GM10266 (cell line): Measurements from ENCODE around the gene COL21A1.

ENCODE experiments used
- DNase-seq: peaks from one replicate; pipeline ENCODE4 v3.0.0; 2012; ENCODE audit errors: extremely low spot score
- TF ChIP-seq, protein P1 (sequence below): IDR thresholded peaks from 2 replicates; pipeline ENCODE4 v1.5.1; 2012; ENCODE audit warnings: mild to moderate bottlenecking, low read depth; ENCODE audit not compliant: control insufficient read depth, insufficient read depth; ENCODE audit errors: missing control alignments

COL21A1 gene

DNA sequence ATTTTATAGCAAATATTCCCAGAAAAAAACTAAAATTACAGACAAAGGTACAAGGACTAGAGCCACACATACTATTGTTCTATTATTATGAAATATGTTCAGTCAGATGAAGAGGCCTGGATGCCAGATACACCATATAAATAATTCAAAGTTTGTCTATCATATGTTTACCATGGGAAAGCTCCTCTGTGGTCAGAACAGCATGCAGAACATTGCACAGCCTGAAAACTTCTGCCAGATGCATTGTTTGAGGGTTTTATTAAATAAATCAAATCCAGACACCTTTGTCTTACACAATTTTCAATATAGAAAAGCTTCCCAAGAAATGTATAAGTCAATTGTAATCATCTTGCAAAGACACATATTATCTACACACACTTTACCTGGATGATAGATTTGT, 35.0 kb upstream of the COL21A1 start:
- no peak for DNase-seq
- TF ChIP-seq, protein P1, sequence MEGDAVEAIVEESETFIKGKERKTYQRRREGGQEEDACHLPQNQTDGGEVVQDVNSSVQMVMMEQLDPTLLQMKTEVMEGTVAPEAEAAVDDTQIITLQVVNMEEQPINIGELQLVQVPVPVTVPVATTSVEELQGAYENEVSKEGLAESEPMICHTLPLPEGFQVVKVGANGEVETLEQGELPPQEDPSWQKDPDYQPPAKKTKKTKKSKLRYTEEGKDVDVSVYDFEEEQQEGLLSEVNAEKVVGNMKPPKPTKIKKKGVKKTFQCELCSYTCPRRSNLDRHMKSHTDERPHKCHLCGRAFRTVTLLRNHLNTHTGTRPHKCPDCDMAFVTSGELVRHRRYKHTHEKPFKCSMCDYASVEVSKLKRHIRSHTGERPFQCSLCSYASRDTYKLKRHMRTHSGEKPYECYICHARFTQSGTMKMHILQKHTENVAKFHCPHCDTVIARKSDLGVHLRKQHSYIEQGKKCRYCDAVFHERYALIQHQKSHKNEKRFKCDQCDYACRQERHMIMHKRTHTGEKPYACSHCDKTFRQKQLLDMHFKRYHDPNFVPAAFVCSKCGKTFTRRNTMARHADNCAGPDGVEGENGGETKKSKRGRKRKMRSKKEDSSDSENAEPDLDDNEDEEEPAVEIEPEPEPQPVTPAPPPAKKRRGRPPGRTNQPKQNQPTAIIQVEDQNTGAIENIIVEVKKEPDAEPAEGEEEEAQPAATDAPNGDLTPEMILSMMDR: no peak

DNA sequence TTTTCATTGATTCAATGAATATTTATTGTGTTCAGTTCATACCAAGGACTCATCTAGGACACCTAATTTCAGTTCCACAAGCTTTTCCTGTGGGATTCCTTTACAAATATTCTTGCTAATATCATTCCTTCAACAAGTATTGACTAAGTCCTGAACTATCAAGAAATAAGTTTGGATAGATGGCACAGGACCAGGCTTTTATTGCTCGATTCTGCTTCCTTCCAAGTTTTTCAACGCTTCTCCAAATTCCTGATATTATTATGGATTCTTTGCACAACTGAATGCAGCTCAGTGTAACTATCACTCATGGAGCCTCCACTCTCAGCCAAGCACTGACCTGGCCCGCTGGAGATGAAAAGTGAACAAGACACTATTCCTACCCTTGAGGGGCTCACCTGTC, 32.7 kb upstream of the COL21A1 start:
- DNase-seq: no peak
- TF ChIP-seq, protein P1: no peak

DNA sequence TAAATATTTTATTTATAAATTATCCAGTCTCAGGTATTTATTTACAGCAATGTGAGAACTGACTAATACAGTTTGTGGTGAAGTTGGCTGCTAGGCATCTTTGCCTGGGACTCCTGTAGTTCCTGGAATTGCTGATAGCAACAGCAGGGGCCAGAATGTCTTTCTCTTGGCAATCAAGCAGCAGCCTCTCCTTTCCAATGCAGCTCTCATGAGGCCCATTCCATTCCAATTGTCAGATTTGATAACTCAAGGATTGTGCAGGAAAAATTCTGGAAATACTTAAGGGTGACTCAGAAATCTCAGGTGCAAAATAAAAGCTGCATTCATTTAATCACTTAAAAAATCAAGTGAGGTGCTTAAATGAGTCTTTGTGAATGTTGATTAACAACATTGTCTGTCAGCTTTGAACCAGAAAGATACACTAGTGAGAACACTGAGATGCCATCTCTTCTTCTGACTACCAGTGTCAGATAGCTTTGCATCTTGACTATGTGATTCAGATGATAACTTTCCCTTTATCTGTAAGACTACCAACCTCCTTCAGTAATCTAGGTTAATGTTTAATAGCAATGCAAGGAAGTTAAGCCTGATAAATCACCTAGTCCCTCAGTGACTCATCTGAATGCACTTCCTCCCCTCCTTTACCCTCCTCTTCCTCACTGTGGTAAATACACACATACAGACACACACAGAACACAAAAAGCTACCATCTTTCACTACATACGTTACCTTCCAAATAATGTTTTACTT, 32.1 kb upstream of the COL21A1 start:
- TF ChIP-seq, protein P1: no peak
- DNase-seq: no peak

GRCh38 chr6:56278171-56278591, 30.8 kb upstream of the COL21A1 start:
- TF ChIP-seq, protein P1: no peak
- no peak for DNase-seq

- TF ChIP-seq, protein P1: no peak
- no peak for DNase-seq
Measured at GRCh38 chr6:56270812-56271441, 23.5 kb upstream of the COL21A1 start.

- DNase-seq: no peak
- TF ChIP-seq, protein P1: no peak
Measured at GRCh38 chr6:56268266-56268665, 20.9 kb upstream of the COL21A1 start.

- TF ChIP-seq, protein P1: no peak
- DNase-seq: no peak
Measured at GRCh38 chr6:56266011-56266410, 18.6 kb upstream of the COL21A1 start.
